Karpas-422 (cell line): ENCODE measurements around the gene BIRC7. TPM values are rescaled to one million over a fixed set of nuclear protein-coding genes. Genes with fewer than 3 reads are reported as not detected.

Source experiments
- DNase-seq: peaks from one replicate; pipeline ENCODE4 v3.0.0-alpha.2; 2015
- H2AFZ ChIP-seq: fragments of 200-600 bp; sonication (generic); 2 replicates; pipeline ENCODE4 v1.6.1; 2014; ENCODE audit warnings: antibody characterized with exemption, low read length, mixed read lengths
- H3K27ac ChIP-seq: fragments of 200-600 bp; sonication (generic); 2 replicates; pipeline ENCODE4 v1.5.1; 2014; ENCODE audit warnings: mild to moderate bottlenecking, low read length, moderate library complexity
- H3K27me3 ChIP-seq: fragments of 200-600 bp; sonication (generic); 2 replicates; pipeline ENCODE4 v1.6.1; 2014; ENCODE audit warnings: low read length, mixed read lengths
- H3K36me3 ChIP-seq: fragments of 200-600 bp; sonication (generic); 2 replicates; pipeline ENCODE4 v1.6.1; 2014; ENCODE audit warnings: low read length, mixed read lengths; ENCODE audit not compliant: insufficient read depth
- H3K4me1 ChIP-seq: fragments of 200-600 bp; sonication (generic); 2 replicates; pipeline ENCODE4 v1.6.1; 2014; ENCODE audit warnings: mild to moderate bottlenecking, low read length, mixed read lengths
- H3K4me2 ChIP-seq: fragments of 200-600 bp; sonication (generic); 2 replicates; pipeline ENCODE4 v1.6.1; 2014; ENCODE audit warnings: low read length, low read depth, mild to moderate bottlenecking; ENCODE audit not compliant: poor library complexity, severe bottlenecking
- H3K4me3 ChIP-seq: fragments of 200-600 bp; sonication (generic); 2 replicates; pipeline ENCODE4 v1.5.1; 2014; ENCODE audit warnings: mild to moderate bottlenecking, antibody characterized with exemption, low read length, mixed read lengths
- H3K79me2 ChIP-seq: fragments of 200-600 bp; sonication (generic); 2 replicates; pipeline ENCODE4 v1.6.1; 2014; ENCODE audit warnings: mild to moderate bottlenecking, low read length, mixed read lengths
- H3K9ac ChIP-seq: fragments of 200-600 bp; sonication (generic); 2 replicates; pipeline ENCODE4 v1.6.0; 2014; ENCODE audit warnings: low read length
- H3K9me2 ChIP-seq: fragments of 200-600 bp; sonication (generic), shearing (Covaris generic); replicated peaks from 2 replicates; pipeline ENCODE4 v1.6.0; 2014; ENCODE audit warnings: mild to moderate bottlenecking, low read length, moderate library complexity; ENCODE audit not compliant: insufficient read depth
- H3K9me3 ChIP-seq: fragments of 300-700, 200-600 bp; sonication (generic); 2 replicates; pipeline ENCODE4 v1.6.1; 2014; ENCODE audit warnings: low read length, mixed read lengths
- H4K20me1 ChIP-seq: fragments of 200-600 bp; sonication (generic); 2 replicates; pipeline ENCODE4 v1.6.1; 2014; ENCODE audit warnings: mild to moderate bottlenecking, antibody characterized with exemption, low read length, low read depth; ENCODE audit not compliant: insufficient read depth
- total RNA-seq: library from RNA; depleted of rRNA; stranded (reverse); fragments of >200 nt; shearing (Covaris generic); gene quantifications from 2 replicates; pipeline ENCODE4 v1.2.3, GENCODE V29; 2014; ENCODE audit warnings: low replicate concordance

The BIRC7 gene
- total RNA-seq, 1 experiment from 2014 or later = 10.7 TPM

DNA sequence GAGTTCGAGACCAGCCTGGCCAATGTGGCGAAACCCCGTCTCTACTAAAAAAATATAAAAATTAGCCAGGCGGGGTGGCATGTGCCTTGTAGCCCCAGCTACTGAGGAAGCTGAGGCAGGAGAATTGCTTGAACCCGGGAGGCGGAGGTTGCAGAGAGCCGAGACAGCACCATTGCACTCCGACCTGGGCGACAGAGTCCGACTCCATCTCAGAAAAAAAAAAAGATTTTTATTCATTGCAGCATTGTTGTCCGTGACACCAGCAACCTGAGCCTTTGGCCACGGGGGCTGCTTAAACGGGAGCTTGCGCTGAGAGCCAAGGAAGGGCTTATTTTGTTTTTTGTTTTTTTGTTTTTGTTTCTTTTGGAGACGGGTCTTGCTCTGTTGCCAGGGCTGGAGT, 44.2 kb downstream of the BIRC7 start:
- Histone ChIP-seq H4K20me1 (no peaks in the 10 kb centered on the region; the same call in 1 of the 2 replicates), H3K4me2 (no peak overlapping the region), H2AFZ (no peak overlapping the region), H3K36me3 (no peaks in the 10 kb centered on the region), H3K79me2 (peaks cover 16% of the 10 kb centered on the region), H3K9ac (no peak overlapping the region), H3K27ac (no peak overlapping the region), H3K4me3 (no peak overlapping the region), H3K4me1 (no peaks in the 10 kb centered on the region), H3K9me3 (no peaks in the 10 kb centered on the region), H3K9me2 (no peaks in the 10 kb centered on the region), H3K27me3 (no peaks in the 10 kb centered on the region)
- no peak for DNase-seq

DNA sequence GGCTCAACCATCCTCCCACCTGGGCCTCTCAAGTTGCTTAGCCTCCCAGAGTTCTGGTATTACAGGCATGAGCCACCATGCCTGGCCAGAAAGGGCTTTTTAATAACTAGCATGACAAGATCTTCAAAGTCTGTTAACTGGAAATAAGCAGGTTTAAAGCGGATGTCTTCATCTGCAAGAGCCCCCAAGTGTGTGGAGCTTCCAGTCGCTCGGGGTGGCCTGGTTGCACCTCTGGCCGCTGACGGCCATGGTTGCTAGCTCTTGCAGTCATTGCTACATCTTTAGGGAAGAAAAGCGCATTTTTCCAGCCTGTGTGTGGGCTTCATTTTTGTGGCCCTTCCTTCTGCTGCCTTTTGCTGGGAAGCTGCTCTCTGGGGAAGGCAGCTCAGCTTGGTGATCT, 44.7 kb downstream of the BIRC7 start:
- Histone ChIP-seq H3K36me3 (no peaks in the 10 kb centered on the region), H3K27me3 (no peaks in the 10 kb centered on the region)

DNA sequence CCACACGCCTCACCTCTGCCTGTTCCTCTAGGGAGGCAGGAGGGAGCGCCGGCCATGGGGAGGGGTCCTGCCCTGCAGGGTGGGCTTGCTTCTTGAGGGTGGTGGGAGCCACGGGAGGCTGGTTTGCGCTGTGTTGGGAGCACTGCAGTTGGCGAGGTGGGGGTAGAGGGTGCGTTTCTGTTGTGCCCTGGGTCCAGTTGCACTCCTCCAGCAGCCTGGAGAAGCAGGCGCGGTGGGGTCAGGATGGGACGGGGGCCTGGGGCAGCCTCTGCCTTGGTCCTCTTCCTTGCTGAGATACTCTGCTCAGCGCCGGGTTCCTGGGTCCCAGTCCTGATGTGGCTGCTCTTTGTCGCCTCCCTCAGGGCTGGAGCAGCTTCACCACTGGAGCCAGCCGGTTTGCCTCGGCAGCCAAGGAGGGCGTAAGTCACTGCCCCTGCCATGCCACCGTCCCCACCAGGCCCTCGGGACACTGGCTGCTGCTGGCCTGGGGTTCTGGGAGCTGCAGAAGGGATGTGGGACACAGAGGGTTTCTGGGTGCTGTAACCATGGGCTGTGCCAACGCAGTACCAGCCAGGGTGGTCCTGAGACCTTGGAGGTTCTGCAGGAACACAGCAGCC, 45.3 kb downstream of the BIRC7 start:
- Histone ChIP-seq H3K9me3 (no peaks in the 10 kb centered on the region), H3K4me1 (no peaks in the 10 kb centered on the region), H3K27me3 (no peaks in the 10 kb centered on the region), H3K4me3 (no peak overlapping the region), H3K9me2 (no peaks in the 10 kb centered on the region), H3K9ac (no peak overlapping the region), H3K79me2 (peaks cover 5% of the 10 kb centered on the region; the same call in 1 of the 2 replicates), H4K20me1 (no peaks in the 10 kb centered on the region; the same call in 1 of the 2 replicates), H3K4me2 (no peak overlapping the region), H3K27ac (no peak overlapping the region), H2AFZ (no peak overlapping the region), H3K36me3 (no peaks in the 10 kb centered on the region)
- peak; percentile 68 for DNase-seq

More for the DNA sequence above, 44.7 kb downstream of the BIRC7 start:
- Histone ChIP-seq H2AFZ (no peak overlapping the region), H3K9ac (no peak overlapping the region), H3K9me3 (no peaks in the 10 kb centered on the region), H3K4me2 (no peak overlapping the region), H3K27ac (no peak overlapping the region), H4K20me1 (no peaks in the 10 kb centered on the region; the same call in 1 of the 2 replicates), H3K9me2 (no peaks in the 10 kb centered on the region), H3K4me1 (no peaks in the 10 kb centered on the region), H3K4me3 (no peak overlapping the region), H3K79me2 (peaks cover 11% of the 10 kb centered on the region)
- DNase-seq = no peak

DNA sequence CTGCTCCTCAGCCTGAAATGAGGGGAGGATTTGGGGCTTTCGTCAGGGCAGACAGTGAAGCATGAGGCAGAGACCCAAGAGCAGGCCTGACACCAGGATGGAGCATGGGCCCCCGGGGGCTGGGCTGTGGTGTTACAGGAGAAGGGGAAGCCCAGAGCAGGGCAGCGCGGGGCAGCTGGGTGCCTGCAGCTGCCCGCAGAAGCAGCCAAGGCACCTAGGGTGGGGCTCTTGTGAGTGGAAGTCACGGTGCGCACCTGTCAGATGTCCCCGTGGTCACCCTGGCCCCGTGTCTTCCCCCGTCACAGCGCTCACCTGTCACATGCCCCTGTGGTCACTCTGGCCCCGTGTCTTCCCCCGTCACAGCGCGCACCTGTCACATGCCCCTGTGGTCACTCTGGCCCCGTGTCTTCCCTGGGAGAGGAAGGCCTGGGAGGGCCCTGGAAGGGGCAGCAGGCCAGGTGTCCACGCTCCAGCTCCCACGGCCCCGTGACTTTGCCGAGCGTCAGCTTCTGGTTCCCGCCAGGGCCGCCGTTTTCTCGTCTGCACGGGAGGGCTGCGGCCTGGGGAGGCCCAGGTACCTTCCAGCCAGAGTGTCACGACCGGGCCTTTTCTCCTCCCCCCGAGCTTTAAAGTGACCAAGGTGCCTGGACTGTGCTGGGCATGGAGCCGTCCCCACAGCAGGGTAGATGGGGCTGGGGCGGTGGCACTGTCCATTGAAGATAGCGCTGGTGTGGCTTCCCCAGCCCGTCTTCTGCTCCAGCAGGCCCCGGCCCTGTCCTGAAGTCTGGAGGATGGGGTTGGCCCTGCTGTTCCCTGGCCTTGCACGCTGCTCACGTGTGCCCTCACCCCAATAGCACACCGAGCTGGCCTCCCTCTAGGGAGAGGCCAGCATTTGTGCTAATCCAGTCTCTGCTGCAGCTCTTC, 46.3 kb downstream of the BIRC7 start:
- Histone ChIP-seq H3K9ac (no peak overlapping the region), H3K9me2 (no peaks in the 10 kb centered on the region), H3K4me3 (no peak overlapping the region), H3K4me2 (no peak overlapping the region), H3K4me1 (no peaks in the 10 kb centered on the region), H3K36me3 (no peaks in the 10 kb centered on the region), H3K27ac (no peak overlapping the region), H4K20me1 (no peaks in the 10 kb centered on the region), H2AFZ (no peak overlapping the region), H3K27me3 (no peaks in the 10 kb centered on the region), H3K9me3 (no peaks in the 10 kb centered on the region), H3K79me2 (no peaks in the 10 kb centered on the region)
- DNase-seq = no peak

DNA sequence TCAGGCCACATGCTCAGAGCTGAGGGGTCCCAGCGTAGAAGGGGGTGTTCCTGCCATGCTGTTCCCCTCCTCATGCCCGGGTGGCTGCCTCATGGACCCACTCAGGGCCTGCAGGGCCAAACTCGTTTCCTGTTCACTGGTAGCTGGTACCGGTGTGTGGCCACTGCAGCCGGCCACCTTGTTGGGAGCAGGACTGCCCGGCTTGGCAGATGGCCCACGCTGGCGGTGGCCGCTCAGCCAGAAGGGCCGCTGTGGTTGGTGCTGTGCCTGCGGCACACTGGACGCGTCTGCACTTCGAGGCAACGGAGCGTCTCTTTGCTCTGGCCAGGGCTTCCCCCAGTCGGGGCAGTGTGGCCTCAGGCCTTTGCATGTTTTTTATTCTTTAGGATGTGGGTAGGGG, 47.2 kb downstream of the BIRC7 start:
- Histone ChIP-seq H2AFZ (no peak overlapping the region), H3K9me2 (no peaks in the 10 kb centered on the region), H3K79me2 (no peaks in the 10 kb centered on the region), H3K9me3 (no peaks in the 10 kb centered on the region), H3K9ac (no peak overlapping the region), H3K27me3 (no peaks in the 10 kb centered on the region), H4K20me1 (no peaks in the 10 kb centered on the region), H3K27ac (no peak overlapping the region), H3K4me2 (no peak overlapping the region), H3K36me3 (no peaks in the 10 kb centered on the region), H3K4me3 (no peak overlapping the region), H3K4me1 (no peaks in the 10 kb centered on the region)
- DNase-seq = no peak

DNA sequence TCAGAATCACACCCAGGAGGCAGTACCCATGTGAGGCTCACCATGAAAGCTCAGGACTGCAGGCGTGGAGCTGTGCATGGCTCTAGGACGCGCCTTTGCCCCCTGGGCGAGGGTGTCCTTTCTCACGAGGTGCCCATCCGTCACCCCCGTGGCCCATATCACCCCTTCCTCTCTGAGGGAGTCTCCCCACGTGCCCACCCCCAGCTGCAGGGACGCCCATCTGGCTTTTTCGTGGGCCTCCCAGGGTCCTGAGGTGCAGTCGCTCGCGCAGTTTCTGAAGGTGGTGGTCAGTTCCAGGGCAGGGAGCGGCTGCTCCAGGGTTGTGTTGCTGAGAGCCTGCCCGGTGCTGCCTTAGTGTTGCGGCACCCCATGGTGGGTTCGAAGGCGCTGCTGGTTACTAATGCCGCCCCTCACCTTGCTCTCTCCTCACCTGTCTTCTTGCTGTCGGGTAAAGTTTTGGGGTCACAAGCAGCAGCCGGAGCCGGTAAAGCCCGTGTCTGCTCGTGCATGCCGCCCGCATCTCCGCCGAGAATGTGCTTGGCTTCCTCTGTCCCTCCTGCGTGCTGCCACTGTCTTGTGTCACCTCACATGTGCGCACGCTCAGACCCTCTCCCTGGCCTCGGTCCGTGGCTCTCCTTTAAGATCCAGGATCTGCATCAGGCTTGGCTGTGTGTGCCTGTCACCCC, 47.8 kb downstream of the BIRC7 start:
- Histone ChIP-seq H3K9ac (no peak overlapping the region), H3K79me2 (no peaks in the 10 kb centered on the region), H3K27me3 (no peaks in the 10 kb centered on the region), H3K9me3 (no peaks in the 10 kb centered on the region), H3K27ac (no peak overlapping the region), H3K4me3 (no peak overlapping the region), H4K20me1 (no peaks in the 10 kb centered on the region), H3K4me2 (no peak overlapping the region), H2AFZ (no peak overlapping the region), H3K9me2 (no peaks in the 10 kb centered on the region), H3K36me3 (no peaks in the 10 kb centered on the region), H3K4me1 (no peaks in the 10 kb centered on the region)
- DNase-seq = no peak

DNA sequence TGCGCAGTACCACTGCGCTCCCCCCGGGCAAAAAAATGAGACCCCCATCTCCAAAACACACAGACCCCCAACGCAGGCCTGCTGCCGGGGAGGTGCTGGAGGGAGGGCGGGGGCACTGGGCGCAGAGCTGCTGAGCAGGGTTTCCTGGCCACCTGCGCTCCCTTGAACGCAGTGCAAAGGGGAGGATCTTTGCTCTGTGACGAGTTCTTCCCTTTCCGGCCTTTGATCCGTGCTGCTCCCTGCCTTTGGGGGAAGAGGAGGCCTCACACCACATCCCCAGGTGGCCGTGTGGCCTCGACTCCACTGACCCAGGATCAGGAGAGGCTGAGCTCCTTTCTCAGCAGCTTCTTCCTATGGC, 48.4 kb downstream of the BIRC7 start:
- H3K9me2 ChIP-seq = no peaks in the 10 kb centered on the region
- no peak for DNase-seq
- no peaks in the 10 kb centered on the region for H3K4me1 ChIP-seq
- no peaks in the 10 kb centered on the region for H3K27me3 ChIP-seq
- no peak overlapping the region for H3K4me2 ChIP-seq
- H3K9me3 ChIP-seq = no peaks in the 10 kb centered on the region
- no peak overlapping the region for H3K9ac ChIP-seq
- no peaks in the 10 kb centered on the region for H3K36me3 ChIP-seq
- no peaks in the 10 kb centered on the region for H3K79me2 ChIP-seq
- no peak overlapping the region for H3K27ac ChIP-seq
- H2AFZ ChIP-seq = no peak overlapping the region
- H4K20me1 ChIP-seq = no peaks in the 10 kb centered on the region; the same call in 1 of the 2 replicates
- H3K4me3 ChIP-seq = no peak overlapping the region

DNA sequence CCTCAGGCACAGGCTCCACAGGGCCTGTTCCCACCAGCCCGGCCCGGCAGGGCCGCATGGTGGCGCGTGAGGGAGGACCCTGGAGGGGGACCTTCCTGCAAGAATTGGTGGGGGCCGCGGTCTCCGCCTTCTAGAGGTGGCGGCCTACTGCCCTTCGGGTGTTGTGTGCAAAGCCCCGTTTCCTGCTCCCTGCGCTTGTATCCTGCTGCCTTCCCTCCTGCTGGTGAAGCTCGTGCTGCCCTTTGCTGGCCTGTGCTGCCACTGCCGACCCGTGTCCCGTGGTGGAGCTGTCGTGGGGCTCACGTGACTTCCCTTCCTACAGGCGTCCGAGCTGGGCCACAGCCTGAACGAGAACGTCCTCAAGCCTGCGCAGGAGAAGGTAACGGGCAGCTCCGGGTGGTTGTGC, 48.8 kb downstream of the BIRC7 start:
- Histone ChIP-seq H3K4me3 (no peak overlapping the region), H3K27me3 (no peaks in the 10 kb centered on the region), H3K79me2 (no peaks in the 10 kb centered on the region), H3K36me3 (no peaks in the 10 kb centered on the region), H3K9ac (no peak overlapping the region), H4K20me1 (no peaks in the 10 kb centered on the region; the same call in 1 of the 2 replicates), H3K9me2 (no peaks in the 10 kb centered on the region), H2AFZ (no peak overlapping the region), H3K4me2 (no peak overlapping the region), H3K9me3 (no peaks in the 10 kb centered on the region), H3K4me1 (no peaks in the 10 kb centered on the region), H3K27ac (no peak overlapping the region)
- no peak for DNase-seq
